Uterus (tissue), 4 donors: ENCODE measurements around the gene ARL3. TPM values are rescaled to one million over a fixed set of nuclear protein-coding genes. Genes with fewer than 3 reads are reported as not detected.

ENCODE experiments used
- DNase-seq, 2 donors: peaks; one replicate each; pipeline ENCODE4 v3.0.0-alpha.2; 2019 to 2020
- H3K27ac ChIP-seq, 2 donors: fragments of 200-600 bp; sonication (generic); 1 replicate in 1 of 2; 2 replicates in 1 of 2; pipeline ENCODE4 v1.5.1; 2016 to 2018
- H3K27me3 ChIP-seq, 2 donors: fragments of 200-600 bp; sonication (generic); one replicate each; pipeline ENCODE4 v1.5.1; 2018 to 2019; ENCODE audit warnings: control low read depth in 1 of 2
- H3K36me3 ChIP-seq, 2 donors: fragments of 200-600 bp; sonication (generic); one replicate each; pipeline ENCODE4 v1.5.1; 2019; ENCODE audit warnings: control low read depth in 1 of 2
- H3K4me1 ChIP-seq, 2 donors: fragments of 200-600 bp; sonication (generic); one replicate each; pipeline ENCODE4 v1.5.1; 2018 to 2019; ENCODE audit warnings: control low read depth in 1 of 2
- H3K4me3 ChIP-seq, 2 donors: fragments of 200-600 bp; sonication (generic); 1 replicate in 1 of 2; 2 replicates in 1 of 2; pipeline ENCODE4 v1.5.1; 2018 to 2019; ENCODE audit warnings: mild to moderate bottlenecking in 1 of 2
- H3K9me3 ChIP-seq, 2 donors: fragments of 200-600 bp; sonication (generic); one replicate each; pipeline ENCODE4 v1.5.1; 2019; ENCODE audit warnings: control low read depth in 1 of 2
- CTCF ChIP-seq, 4 experiments: fragments of 200-600 bp in 2 of 4; fragments of 450-650 bp in 2 of 4; sonication (generic) in 2 of 4; IDR thresholded peaks; one replicate each; pipeline ENCODE4 v1.5.1; 2016 to 2019; ENCODE audit warnings: antibody characterized with exemption in 4 of 4, mild to moderate bottlenecking in 2 of 4, moderate library complexity in 1 of 4
- POLR2A ChIP-seq, 2 donors: fragments of 450-650 bp; IDR thresholded peaks; one replicate each; pipeline ENCODE4 v1.6.1; 2016; ENCODE audit warnings: antibody characterized with exemption in 2 of 2, mild to moderate bottlenecking in 1 of 2, moderate library complexity in 1 of 2
- intact Hi-C: fragments of 100-400 bp; cut with DNase I; formaldehyde crosslinking; loops from one replicate; pipeline ENCODE4 v1.15.1; 2023; ENCODE audit warnings: low total_unique reads
- total RNA-seq, 4 donors: library from RNA; depleted of rRNA in 3 of 4; stranded (reverse); fragments of >200 nt in 3 of 4; gene quantifications; one replicate each; pipeline versions ENCODE4 v1.1.0 to v1.2.4, GENCODE V29; 2014 to 2023
- donor health status: DM: yes; HTN: yes; CAD: no.

ARL3 gene
- total RNA-seq, 4 donors from 2014 or later: 7.1 to 19.9 (median 11.0) TPM

- peak overlapping the region; percentile 54 to 81 for H3K4me3 ChIP-seq
- no peak for TF ChIP-seq POLR2A (IDR thresholded peaks at IDR 0.05)
- no peak for TF ChIP-seq CTCF (IDR thresholded peaks at IDR 0.05)
- H3K4me1 ChIP-seq: peaks cover 0 to 30% of the 10 kb centered on the region in 2 donors
- H3K36me3 ChIP-seq: no peaks in the 10 kb centered on the region
- H3K27ac ChIP-seq: peak overlapping the region; percentile 97 to 100
- intact Hi-C loops: no loop called here
- no peaks in the 10 kb centered on the region for H3K9me3 ChIP-seq
- peak in 1 of 2 donors; percentile 76 for DNase-seq
- no peaks in the 10 kb centered on the region for H3K27me3 ChIP-seq
These were observed 68.8 kb downstream of the ARL3 start for GRCh38 chr10:102645388-102645740.

GRCh38 chr10:102644646-102645387, 69.4 kb downstream of the ARL3 start:
- peak overlapping the region; percentile 97 to 100 for H3K27ac ChIP-seq
- TF ChIP-seq CTCF (IDR thresholded peaks at IDR 0.05) (peak; percentile 35 to 65 (median 60)), POLR2A (IDR thresholded peaks at IDR 0.05) (no peak)
- DNase-seq: peak; percentile 78 to 80
- no peaks in the 10 kb centered on the region for H3K36me3 ChIP-seq
- peak overlapping the region; percentile 54 to 81 for H3K4me3 ChIP-seq
- H3K9me3 ChIP-seq: no peaks in the 10 kb centered on the region
- intact Hi-C loops: no loop called here
- H3K4me1 ChIP-seq: peaks cover 0 to 28% of the 10 kb centered on the region in 2 donors
- H3K27me3 ChIP-seq: no peaks in the 10 kb centered on the region

GRCh38 chr10:102644066-102644645, 70.0 kb downstream of the ARL3 start, which contains the start of gene TRIM8:
TSS of gene TRIM8 (plus strand) at chr10:102644479. CDS start at chr10:102644618, 139 bp downstream.
- peaks cover 0 to 23% of the 10 kb centered on the region in 2 donors for H3K4me1 ChIP-seq
- no peaks in the 10 kb centered on the region for H3K9me3 ChIP-seq
- TF ChIP-seq POLR2A (IDR thresholded peaks at IDR 0.05) (peak in 1 of 2 donors; percentile 26), CTCF (IDR thresholded peaks at IDR 0.05) (no peak)
- H3K27ac ChIP-seq: peak within 1 kb of the TSS; percentile 97 to 100
- H3K36me3 ChIP-seq: no peaks in the 10 kb centered on the region
- peak within 1 kb of the TSS; percentile 54 to 81 for H3K4me3 ChIP-seq
- H3K27me3 ChIP-seq: no peaks in the 10 kb centered on the region
- intact Hi-C loops: no loop called here
- peak in 1 of 2 donors; percentile 50 for DNase-seq

- DNase-seq: peak; percentile 68 to 69
- H3K4me1 ChIP-seq: peaks cover 0 to 17% of the 10 kb centered on the region in 2 donors
- intact Hi-C loops: no loop called here
- H3K4me3 ChIP-seq: peak overlapping the region; percentile 54 to 81
- TF ChIP-seq POLR2A (IDR thresholded peaks at IDR 0.05) (peak; percentile 13 to 72), CTCF (IDR thresholded peaks at IDR 0.05) (peak in 1 of 4 experiments; percentile 3)
- no peaks in the 10 kb centered on the region for H3K9me3 ChIP-seq
- H3K27ac ChIP-seq: peak overlapping the region; percentile 97 to 100
- no peaks in the 10 kb centered on the region for H3K27me3 ChIP-seq
- H3K36me3 ChIP-seq: no peaks in the 10 kb centered on the region
These were observed 70.7 kb downstream of the ARL3 start for GRCh38 chr10:102643336-102644065.
